GM12864 (cell line): Measurements from ENCODE around the gene FLRT2.

ENCODE experiments used
- DNase-seq: peaks from one replicate; pipeline ENCODE4 v3.0.0-alpha.2; 2011; ENCODE audit warnings: low read depth
- H3K4me3 ChIP-seq: 2 replicates; pipeline ENCODE4 v1.5.1; 2011; ENCODE audit warnings: mild to moderate bottlenecking, low read depth, low read length, control low read depth
- CTCF ChIP-seq: IDR thresholded peaks from 2 replicates; pipeline ENCODE4 v1.5.1; 2011; ENCODE audit warnings: low read depth, mild to moderate bottlenecking, moderate library complexity, low read length, control low read depth, inconsistent platforms; ENCODE audit errors: missing control alignments

FLRT2 gene

GRCh38 chr14:85622106-85622505, 92.2 kb downstream of the FLRT2 start:
- TF ChIP-seq CTCF, result no peak
- no peak overlapping the region for H3K4me3 ChIP-seq
- no peak for DNase-seq

GRCh38 chr14:85622986-85623685, 93.2 kb downstream of the FLRT2 start:
- no peak for DNase-seq
- no peak for TF ChIP-seq CTCF
- H3K4me3 ChIP-seq, result no peak overlapping the region

- no peak for DNase-seq
- no peak for TF ChIP-seq CTCF
- H3K4me3 ChIP-seq, result no peak overlapping the region
These were observed 96.1 kb downstream of the FLRT2 start for GRCh38 chr14:85625925-85626585.

GRCh38 chr14:85634205-85634604, 104.3 kb downstream of the FLRT2 start:
- H3K4me3 ChIP-seq, result no peak overlapping the region
- DNase-seq, result no peak
- TF ChIP-seq CTCF, result no peak

GRCh38 chr14:85644211-85644610, 114.3 kb downstream of the FLRT2 start:
- no peak for DNase-seq
- no peak for TF ChIP-seq CTCF
- no peak overlapping the region for H3K4me3 ChIP-seq

- no peak for DNase-seq
- no peak for TF ChIP-seq CTCF
- no peak overlapping the region for H3K4me3 ChIP-seq
These were observed 123.1 kb downstream of the FLRT2 start for GRCh38 chr14:85653029-85653428.

GRCh38 chr14:85660243-85660922, 130.4 kb downstream of the FLRT2 start:
- no peak for TF ChIP-seq CTCF
- H3K4me3 ChIP-seq, result no peak overlapping the region
- DNase-seq, result no peak
